ENCODE data around the gene CTCF.

Gene CTCF

DNA sequence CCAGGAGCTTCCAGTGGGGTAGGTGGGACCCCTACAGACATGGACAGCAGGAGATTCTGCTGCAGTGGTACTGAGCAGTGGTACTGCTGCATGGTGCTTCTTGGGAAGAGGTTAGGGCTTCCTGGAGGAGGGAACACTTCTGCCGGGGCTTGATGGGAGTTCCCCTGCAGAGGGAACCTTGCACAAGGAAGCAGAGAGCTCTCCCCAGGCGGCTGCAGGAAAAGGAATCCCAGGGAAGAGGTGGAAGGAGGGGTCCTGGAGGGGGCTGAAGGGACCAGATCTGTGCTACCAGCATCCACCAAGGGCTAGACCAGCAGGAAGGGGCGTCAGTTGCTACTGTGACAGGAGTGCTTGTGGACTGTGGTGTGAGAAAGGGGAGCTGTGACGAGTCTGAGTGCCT is 23.1 kb upstream of the CTCF start:
- TF ChIP-seq RAD21 (IDR thresholded peaks at IDR 0.05; ENCODE audit: low read depth) = no peak
- TF ChIP-seq ZBTB7A (IDR thresholded peaks at IDR 0.05; ENCODE audit: low read depth) = no peak
- TF ChIP-seq, protein P1, sequence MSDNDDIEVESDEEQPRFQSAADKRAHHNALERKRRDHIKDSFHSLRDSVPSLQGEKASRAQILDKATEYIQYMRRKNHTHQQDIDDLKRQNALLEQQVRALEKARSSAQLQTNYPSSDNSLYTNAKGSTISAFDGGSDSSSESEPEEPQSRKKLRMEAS (IDR thresholded peaks at IDR 0.05) = no peak
- no peak for TF ChIP-seq EGR1 (IDR thresholded peaks at IDR 0.05)
- TF ChIP-seq CEBPB (IDR thresholded peaks at IDR 0.05) = no peak
- TF ChIP-seq EP300 (IDR thresholded peaks at IDR 0.05; ENCODE audit: borderline replicate concordance) = no peak
- no peak for TF ChIP-seq CREB1 (IDR thresholded peaks at IDR 0.05; ENCODE audit: low read depth)
- TF ChIP-seq TEAD4 (IDR thresholded peaks at IDR 0.05) = no peak
- TF ChIP-seq USF1 (IDR thresholded peaks at IDR 0.05) = no peak
- TF ChIP-seq TCF12 (IDR thresholded peaks at IDR 0.05; ENCODE audit: low read depth) = no peak
- TF ChIP-seq REST (IDR thresholded peaks at IDR 0.05; ENCODE audit: low read depth) = no peak
- no peak for TF ChIP-seq YY1 (IDR thresholded peaks at IDR 0.05; ENCODE audit: low read depth)
- TF ChIP-seq TAF1 (IDR thresholded peaks at IDR 0.05; ENCODE audit: low read depth) = no peak

DNA sequence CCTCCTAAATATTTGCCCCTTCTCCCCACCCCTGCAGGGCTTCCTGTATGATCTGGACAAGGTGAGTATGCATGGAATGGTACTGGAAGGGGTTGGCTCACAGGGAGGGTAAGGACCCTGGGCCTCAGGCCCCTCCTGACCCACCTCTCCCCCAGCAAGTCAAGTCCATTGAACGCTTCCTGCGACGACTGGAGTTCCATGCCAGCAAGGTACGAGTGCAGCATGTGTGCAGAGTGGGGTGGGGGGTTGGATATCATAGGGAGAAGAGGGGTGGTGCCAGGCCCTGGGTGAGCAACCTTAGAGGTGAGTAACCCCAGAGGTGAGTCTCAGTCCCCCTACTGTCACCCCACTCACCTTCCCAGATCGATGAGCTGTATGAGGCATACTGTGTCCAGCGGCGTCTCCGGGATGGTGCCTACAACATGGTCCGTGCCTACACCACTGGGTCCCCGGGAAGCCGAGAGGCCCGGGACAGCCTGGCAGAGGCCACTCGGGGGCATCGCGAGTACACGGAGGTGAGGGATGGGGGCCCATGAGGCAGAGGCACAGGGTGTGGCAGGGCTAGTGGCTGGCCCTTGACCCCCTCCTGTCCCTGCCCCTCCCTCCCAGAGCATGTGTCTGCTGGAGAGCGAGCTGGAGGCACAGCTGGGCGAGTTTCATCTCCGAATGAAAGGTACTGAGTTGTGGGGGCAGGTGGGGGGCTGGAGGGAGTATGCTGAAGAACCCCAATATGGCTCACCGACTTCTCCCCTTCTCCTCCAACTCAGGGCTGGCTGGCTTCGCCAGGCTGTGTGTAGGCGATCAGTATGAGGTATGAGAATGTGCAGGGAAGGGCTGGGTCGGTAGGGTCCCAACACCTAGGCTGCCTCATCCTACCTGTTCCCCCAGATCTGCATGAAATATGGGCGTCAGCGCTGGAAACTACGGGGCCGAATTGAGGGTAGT is 22.4 kb upstream of the CTCF start:
- TF ChIP-seq USF1 (IDR thresholded peaks at IDR 0.05) (no peak), EP300 (IDR thresholded peaks at IDR 0.05; ENCODE audit: borderline replicate concordance) (no peak), CEBPB (IDR thresholded peaks at IDR 0.05) (no peak), CREB1 (IDR thresholded peaks at IDR 0.05; ENCODE audit: low read depth) (no peak), TAF1 (IDR thresholded peaks at IDR 0.05; ENCODE audit: low read depth) (no peak), RAD21 (IDR thresholded peaks at IDR 0.05; ENCODE audit: low read depth) (no peak), ZBTB7A (IDR thresholded peaks at IDR 0.05; ENCODE audit: low read depth) (no peak), TEAD4 (IDR thresholded peaks at IDR 0.05) (no peak), REST (IDR thresholded peaks at IDR 0.05; ENCODE audit: low read depth) (no peak), YY1 (IDR thresholded peaks at IDR 0.05; ENCODE audit: low read depth) (no peak), TCF12 (IDR thresholded peaks at IDR 0.05; ENCODE audit: low read depth) (no peak), NFIC (IDR thresholded peaks at IDR 0.05) (no peak), EGR1 (IDR thresholded peaks at IDR 0.05) (no peak), FOXM1 (IDR thresholded peaks at IDR 0.05; ENCODE audit: borderline replicate concordance, low read depth) (no peak)
- TF ChIP-seq, protein P1 (IDR thresholded peaks at IDR 0.05) = no peak

GRCh38 chr16:67540756-67541155 is 21.6 kb upstream of the CTCF start:
- TF ChIP-seq TEAD4 (IDR thresholded peaks at IDR 0.05) (no peak), EP300 (IDR thresholded peaks at IDR 0.05; ENCODE audit: borderline replicate concordance) (no peak), YY1 (IDR thresholded peaks at IDR 0.05; ENCODE audit: low read depth) (no peak), REST (IDR thresholded peaks at IDR 0.05; ENCODE audit: low read depth) (no peak), NFIC (IDR thresholded peaks at IDR 0.05) (no peak), EGR1 (IDR thresholded peaks at IDR 0.05) (no peak), USF1 (IDR thresholded peaks at IDR 0.05) (no peak), CREB1 (IDR thresholded peaks at IDR 0.05; ENCODE audit: low read depth) (no peak), CEBPB (IDR thresholded peaks at IDR 0.05) (no peak), TCF12 (IDR thresholded peaks at IDR 0.05; ENCODE audit: low read depth) (no peak), RAD21 (IDR thresholded peaks at IDR 0.05; ENCODE audit: low read depth) (no peak), ZBTB7A (IDR thresholded peaks at IDR 0.05; ENCODE audit: low read depth) (no peak), TAF1 (IDR thresholded peaks at IDR 0.05; ENCODE audit: low read depth) (no peak), FOXM1 (IDR thresholded peaks at IDR 0.05; ENCODE audit: borderline replicate concordance, low read depth) (no peak)
- TF ChIP-seq, protein P1 (IDR thresholded peaks at IDR 0.05) = no peak

Measured in Ishikawa (cell line).